OCI-LY7 (cell line): Measurements from ENCODE around the gene ZNF268. TPM values are rescaled to one million over a fixed set of nuclear protein-coding genes. Genes with fewer than 3 reads are reported as not detected.

Source experiments
- BruUV-seq: library from RNA; stranded (reverse); fragments of 400-500 nt; replicated peaks from 2 replicates; lab custom pipeline; 2021; lab: Mats Ljungman, UMichigan
- CTCF ChIA-PET: fragments of 300-600 bp; sonication (Branson Sonifier 250); formaldehyde crosslinking; loops from one replicate; lab custom pipeline; 2022; ENCODE audit warnings: antibody characterized with exemption; ENCODE audit not compliant: unreplicated experiment; lab: Charles Lee
- POLR2A ChIA-PET: fragments of 300-600 bp; sonication (Branson Sonifier 250); formaldehyde crosslinking; loops from one replicate; lab custom pipeline; 2022; ENCODE audit warnings: antibody characterized with exemption; lab: Charles Lee
- DNase-seq: peaks from one replicate; pipeline ENCODE4 v3.0.0-alpha.2; 2015; ENCODE audit warnings: low spot score
- H2AFZ ChIP-seq: fragments of 200-600 bp; sonication (generic), shearing (Covaris generic); 2 replicates; pipeline ENCODE4 v1.6.1; 2014; ENCODE audit warnings: mild to moderate bottlenecking, antibody characterized with exemption, low read length, moderate library complexity
- H3K27ac ChIP-seq: fragments of 200-600 bp; sonication (generic); 2 replicates; pipeline ENCODE4 v1.5.1; 2014; ENCODE audit warnings: mixed run types, low read depth, mild to moderate bottlenecking, moderate library complexity, low read length, inconsistent platforms; ENCODE audit not compliant: poor library complexity, severe bottlenecking
- H3K36me3 ChIP-seq: fragments of 200-600 bp; sonication (generic); 2 replicates; pipeline ENCODE4 v1.6.1; 2014; ENCODE audit warnings: mild to moderate bottlenecking, antibody characterized with exemption, low read length, moderate library complexity, mixed read lengths; ENCODE audit not compliant: insufficient read depth
- H3K4me1 ChIP-seq: fragments of 200-600 bp; sonication (generic); 2 replicates; pipeline ENCODE4 v1.5.1; 2014; ENCODE audit warnings: mild to moderate bottlenecking, low read length; ENCODE audit not compliant: insufficient read depth, poor library complexity, severe bottlenecking
- H3K4me2 ChIP-seq: fragments of 200-600 bp; sonication (generic); 2 replicates; pipeline ENCODE4 v1.6.1; 2014; ENCODE audit warnings: mild to moderate bottlenecking, low read length
- H3K4me3 ChIP-seq: fragments of 200-600 bp; sonication (generic); 2 replicates; pipeline ENCODE4 v1.5.1; 2014; ENCODE audit warnings: mild to moderate bottlenecking, low read depth, low read length; ENCODE audit not compliant: poor library complexity, severe bottlenecking
- H3K79me2 ChIP-seq: fragments of 200-600 bp; sonication (generic); 2 replicates; pipeline ENCODE4 v1.6.1; 2016; ENCODE audit warnings: low read depth, mild to moderate bottlenecking, low read length, moderate library complexity, mixed read lengths; ENCODE audit not compliant: insufficient read depth
- H3K9me2 ChIP-seq: fragments of 200-600 bp; sonication (generic); 2 replicates; pipeline ENCODE4 v1.6.1; 2016; ENCODE audit warnings: mild to moderate bottlenecking, low read length, mixed read lengths; ENCODE audit not compliant: insufficient read depth
- H3K9me3 ChIP-seq: fragments of 200-600 bp; sonication (generic); 2 replicates; pipeline ENCODE4 v1.6.1; 2014; ENCODE audit warnings: mild to moderate bottlenecking, mixed run types, low read length, mixed read lengths
- H4K20me1 ChIP-seq: fragments of 200-600 bp; sonication (generic); 2 replicates; pipeline ENCODE4 v1.6.1; 2014; ENCODE audit warnings: mild to moderate bottlenecking, antibody characterized with exemption, low read length, moderate library complexity, mixed read lengths; ENCODE audit not compliant: insufficient read depth
- CTCF ChIP-seq: fragments of 200-600 bp; sonication (generic); conservative IDR thresholded peaks from 2 replicates; pipeline ENCODE4 v1.5.1; 2014; ENCODE audit warnings: mild to moderate bottlenecking, antibody characterized with exemption, low read length, moderate library complexity, mixed read lengths
- EZH2phosphoT487 ChIP-seq: fragments of 200-600 bp; sonication (generic); IDR thresholded peaks from 2 replicates; pipeline ENCODE4 v1.6.1; 2018; ENCODE audit warnings: low read depth, borderline replicate concordance, mild to moderate bottlenecking, mixed run types, antibody characterized with exemption, low read length, moderate library complexity, mixed read lengths
- intact Hi-C: fragments of 100-400 bp; cut with micrococcal nuclease; formaldehyde crosslinking; loops from one replicate; pipeline ENCODE4 v1.10.0; 2022; ENCODE audit not compliant: unreplicated experiment
- total RNA-seq, 2 experiments: library from RNA; depleted of rRNA in 1 of 2; stranded (reverse); fragments of >200 nt in 1 of 2; shearing (Covaris generic) in 1 of 2; gene quantifications; 2 replicates each; pipeline ENCODE4 v1.2.3, GENCODE V29; 2014 to 2022

Gene ZNF268
- total RNA-seq, 2 experiments from 2014 or later, result 17.9 to 19.1 TPM

DNA sequence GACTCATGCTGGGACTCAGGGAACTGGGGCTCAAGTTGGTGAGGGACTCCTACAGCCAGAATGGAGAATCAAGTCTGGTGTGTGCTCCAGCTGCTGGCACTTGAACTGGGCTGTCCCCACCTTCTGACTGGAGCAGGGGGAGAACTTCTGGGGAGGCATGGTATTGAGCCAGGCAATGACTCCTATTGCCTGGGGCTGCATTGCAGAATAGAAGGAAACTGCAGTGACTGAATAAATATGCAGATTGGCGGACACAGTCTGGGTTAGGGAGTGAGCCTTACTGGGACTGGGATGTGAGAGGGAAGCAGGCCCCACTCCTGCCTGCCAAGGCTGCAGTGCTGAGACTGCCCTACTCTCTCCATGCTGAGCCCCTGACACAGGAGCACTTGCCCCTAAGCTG lies 8.8 kb upstream of the ZNF268 start:
- H3K4me2 ChIP-seq, result no peak overlapping the region
- no peak overlapping the region for H3K27ac ChIP-seq
- TF ChIP-seq EZH2phosphoT487 (no peak), CTCF (no peak)
- H3K9me3 ChIP-seq, result peaks cover 33% of the 10 kb centered on the region
- POLR2A ChIA-PET, result interaction anchor here (1.0 kb wide), 1 partner anchor 8 kb away, joined by 3 read pairs; the partner anchor contains the start of gene ZNF268
- CTCF ChIA-PET, result no interaction called here
- H2AFZ ChIP-seq, result no peak overlapping the region
- H3K79me2 ChIP-seq, result no peaks in the 10 kb centered on the region
- intact Hi-C loops, result no loop called here
- no peak for DNase-seq
- BruUV-seq, result no TSS peak
- H4K20me1 ChIP-seq, result no peaks in the 10 kb centered on the region
- no peaks in the 10 kb centered on the region for H3K4me1 ChIP-seq
- no peaks in the 10 kb centered on the region for H3K36me3 ChIP-seq
- no peaks in the 10 kb centered on the region for H3K9me2 ChIP-seq
- H3K4me3 ChIP-seq, result no peak overlapping the region

DNA sequence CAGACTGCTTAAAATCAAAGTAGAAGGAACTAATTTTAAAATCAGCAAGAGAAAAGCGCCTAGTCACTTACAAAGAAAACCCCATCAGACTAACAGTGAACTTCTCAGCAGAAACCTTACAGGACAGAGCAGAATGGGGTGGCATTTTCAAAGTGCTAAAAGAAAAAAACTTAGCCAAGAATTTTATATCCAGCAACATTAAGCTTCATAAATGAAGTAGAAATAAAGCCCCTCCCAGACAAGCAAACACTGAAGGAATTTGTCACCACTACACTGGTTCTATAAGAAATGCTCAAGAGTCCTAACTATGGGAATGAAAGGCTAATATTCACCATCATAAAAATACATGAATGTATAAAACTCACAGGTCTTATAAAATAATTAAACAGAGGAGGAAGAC lies 6.4 kb upstream of the ZNF268 start:
- intact Hi-C loops, result no loop called here
- Histone ChIP-seq H2AFZ (no peak overlapping the region), H4K20me1 (no peaks in the 10 kb centered on the region), H3K4me1 (no peaks in the 10 kb centered on the region), H3K79me2 (no peaks in the 10 kb centered on the region), H3K9me3 (peaks cover 36% of the 10 kb centered on the region), H3K36me3 (no peaks in the 10 kb centered on the region), H3K4me3 (no peak overlapping the region), H3K27ac (no peak overlapping the region), H3K9me2 (no peaks in the 10 kb centered on the region), H3K4me2 (no peak overlapping the region)
- CTCF ChIA-PET, result no interaction called here
- no peak for TF ChIP-seq CTCF
- TF ChIP-seq EZH2phosphoT487, result no peak
- no peak for DNase-seq
- BruUV-seq, result no TSS peak
- POLR2A ChIA-PET, result no interaction called here

- Histone ChIP-seq H2AFZ (peak overlapping the region; percentile 87), H3K4me2 (no peak overlapping the region), H3K27ac (peak overlapping the region; percentile 40), H4K20me1 (no peaks in the 10 kb centered on the region), H3K9me2 (no peaks in the 10 kb centered on the region), H3K4me3 (peak overlapping the region; percentile 9), H3K79me2 (no peaks in the 10 kb centered on the region; the same call in 1 of the 2 replicates), H3K36me3 (peaks cover 38% of the 10 kb centered on the region), H3K4me1 (peaks cover 7% of the 10 kb centered on the region), H3K9me3 (peaks cover 55% of the 10 kb centered on the region)
- ChIA-PET CTCF (no interaction called here), POLR2A (interaction anchor here (0.6 to 1.1 kb wide), 4 partner anchors 8 to 246 kb away, joined by 3 read pairs; partner anchors contain the start of genes ZNF26 and ZNF891)
- TF ChIP-seq CTCF (no peak), EZH2phosphoT487 (no peak)
- peak; percentile 4 for DNase-seq
- intact Hi-C loops, result loop anchor here (1.0 kb wide), 3 partner anchors 49 to 194 kb away; partner anchors contain the start of genes ZNF140 and ZNF26
- BruUV-seq, result no TSS peak
Observed at GRCh38 chr12:133180669-133181068, 626 bp upstream of the ZNF268 start.
